Right lobe of liver (tissue), 6 donors: Measurements from ENCODE around the gene ROR2. TPM values are rescaled to one million over a fixed set of nuclear protein-coding genes. Genes with fewer than 3 reads are reported as not detected.

Experiments
- ATAC-seq, 4 donors: fragments of 200-7000 bp; cut with Tn5 transposase; one replicate each; pipeline ENCODE4 v1.9.1; 2020; ENCODE audit warnings: mild to moderate bottlenecking in 4 of 4, moderate library complexity in 4 of 4
- DNase-seq, 3 donors: peaks; one replicate each; pipeline ENCODE4 v3.0.0-alpha.2; 2020
- H3K27ac ChIP-seq, 3 donors: fragments of 200-600 bp; one replicate each; pipeline ENCODE4 v1.8.0; 2022
- H3K27me3 ChIP-seq, 2 donors: fragments of 200-600 bp; one replicate each; pipeline ENCODE4 v1.8.0; 2022
- H3K36me3 ChIP-seq, 4 donors: fragments of 200-600 bp; sonication (generic) in 1 of 4; one replicate each; pipeline versions ENCODE4 v1.5.1 to v1.8.0; 2017 to 2022; ENCODE audit warnings: control low read depth in 1 of 4
- H3K4me1 ChIP-seq, 4 donors: fragments of 200-600 bp; sonication (generic) in 1 of 4; one replicate each; pipeline versions ENCODE4 v1.5.1 to v1.8.0; 2017 to 2022; ENCODE audit warnings: control low read depth in 1 of 4
- H3K4me3 ChIP-seq, 3 donors: fragments of 200-600 bp; one replicate each; pipeline ENCODE4 v1.8.0; 2022
- H3K9me3 ChIP-seq, 4 donors: fragments of 200-600 bp; sonication (generic) in 1 of 4; one replicate each; pipeline versions ENCODE4 v1.5.1 to v1.8.0; 2017 to 2022; ENCODE audit warnings: control low read depth in 1 of 4
- CTCF ChIP-seq, 4 donors: fragments of 200-600 bp in 3 of 4; fragments of 450-650 bp in 1 of 4; IDR thresholded peaks; one replicate each; pipeline versions ENCODE4 v1.5.1 to v1.8.0; 2016 to 2022; ENCODE audit warnings: antibody characterized with exemption in 4 of 4, mild to moderate bottlenecking in 2 of 4
- POLR2A ChIP-seq: fragments of 450-650 bp; IDR thresholded peaks from one replicate; pipeline ENCODE4 v1.6.1; 2017; ENCODE audit warnings: antibody characterized with exemption, mild to moderate bottlenecking
- WGBS: methylation state at CpG from one replicate; pipeline ENCODE4 v1.1.6; 2018; ENCODE audit warnings: low coverage, low lambda C conversion rate; ENCODE audit not compliant: insufficient coverage; ENCODE audit errors: missing lambda C conversion rate; 5-methylcytosine and 5-hydroxymethylcytosine counted together
- intact Hi-C, 2 donors: fragments of 100-400 bp; cut with DNase I; formaldehyde crosslinking; loops; one replicate each; pipeline versions ENCODE4 v1.11.2 to v1.14.1; 2022
- total RNA-seq, 6 experiments: library from RNA; depleted of rRNA in 2 of 6; stranded (reverse); fragments of >200 nt in 2 of 6; fragmentation: NEBNext Ultra II Directional in 3 of 6; extraction: Animal tissue kit (Norgen Biotek cat#: 25700) in 3 of 6; gene quantifications; one replicate each; pipeline versions ENCODE4 v1.1.0 to v1.2.4, GENCODE V29; 2016 to 2023
- donor health status: DM: no; HTN: yes; CAD: no.
- donor health status: DM: no; HTN: no; CAD: no.
- donor health status: DM: no; HTN: no; CAD: no.
- donor health status: DM: no; HTN: yes; CAD: no.
- donor health status: DM: no; HTN: yes; CAD: no.

The ROR2 gene
- total RNA-seq, 6 experiments from 2014 or later = 0.12 to 1.2 (median 0.49) TPM; not detected in 1

- Histone ChIP-seq H3K36me3 (no peaks in the 10 kb centered on the region), H3K27me3 (no peaks in the 10 kb centered on the region), H3K27ac (no peak overlapping the region), H3K9me3 (no peaks in the 10 kb centered on the region), H3K4me1 (no peaks in the 10 kb centered on the region), H3K4me3 (no peak overlapping the region)
- no peak for TF ChIP-seq POLR2A
- TF ChIP-seq CTCF (IDR thresholded peaks at IDR 0.05) = peak; percentile 68 to 96 (median 92)
- ATAC-seq = peak; percentile 95 to 99 (median 97)
- peak; percentile 66 to 79 (median 77) for DNase-seq
- 33% methylated on average over 41 of the region's 43 CpGs for WGBS
- intact Hi-C loops = loop anchor here in 1 of 2 donors (10.0 kb wide), 1 partner anchor 767 kb away; no protein-coding TSS in a partner anchor
These were observed 268.3 kb downstream of the ROR2 start for GRCh38 chr9:91681461-91682305.

GRCh38 chr9:91680998-91681397 is 269.0 kb downstream of the ROR2 start:
- intact Hi-C loops = loop anchor here in 1 of 2 donors (10.0 kb wide), 1 partner anchor 766 kb away; no protein-coding TSS in a partner anchor
- no peaks in the 10 kb centered on the region for H3K36me3 ChIP-seq
- H3K27ac ChIP-seq = no peak overlapping the region
- WGBS = 69% methylated on average over 11 of the region's 15 CpGs
- no peaks in the 10 kb centered on the region for H3K9me3 ChIP-seq
- no peaks in the 10 kb centered on the region for H3K27me3 ChIP-seq
- no peak for TF ChIP-seq CTCF (IDR thresholded peaks at IDR 0.05)
- DNase-seq = no peak
- no peaks in the 10 kb centered on the region for H3K4me1 ChIP-seq
- ATAC-seq = no peak
- no peak overlapping the region for H3K4me3 ChIP-seq

- intact Hi-C loops = loop anchor here in 1 of 2 donors (10.0 kb wide), 1 partner anchor 765 kb away; no protein-coding TSS in a partner anchor
- no peak overlapping the region for H3K27ac ChIP-seq
- H3K9me3 ChIP-seq = no peaks in the 10 kb centered on the region
- no peak for TF ChIP-seq POLR2A
- TF ChIP-seq CTCF (IDR thresholded peaks at IDR 0.05) = no peak
- H3K4me3 ChIP-seq = no peak overlapping the region
- no peak for DNase-seq
- no peaks in the 10 kb centered on the region for H3K36me3 ChIP-seq
- H3K27me3 ChIP-seq = no peaks in the 10 kb centered on the region
- no peaks in the 10 kb centered on the region for H3K4me1 ChIP-seq
- ATAC-seq = no peak
- WGBS = 80% methylated on average over 5 of the region's 9 CpGs
These were observed 269.9 kb downstream of the ROR2 start for GRCh38 chr9:91680106-91680505.

- Histone ChIP-seq H3K4me3 (no peak overlapping the region), H3K9me3 (no peaks in the 10 kb centered on the region), H3K27me3 (no peaks in the 10 kb centered on the region), H3K36me3 (no peaks in the 10 kb centered on the region), H3K4me1 (no peaks in the 10 kb centered on the region), H3K27ac (no peak overlapping the region)
- DNase-seq = no peak
- intact Hi-C loops = no loop called here
- no peak for ATAC-seq
- TF ChIP-seq POLR2A (no peak), CTCF (IDR thresholded peaks at IDR 0.05) (no peak)
- WGBS = 46% methylated on average over 8 of the region's 8 CpGs
These were observed 271.0 kb downstream of the ROR2 start for GRCh38 chr9:91678807-91679580.
